22Rv1 (cell line): ENCODE results near the gene KIF5B.

ENCODE experiments used
- H3K27ac ChIP-seq: fragments of 450-650 bp; 2 replicates; pipeline ENCODE4 v1.5.1; 2017
- CTCF ChIP-seq: fragments of 450-650 bp; IDR thresholded peaks from 2 replicates; pipeline ENCODE4 v1.5.1; 2017; ENCODE audit warnings: mild to moderate bottlenecking
- ZFX ChIP-seq: fragments of 450-650 bp; IDR thresholded peaks from 2 replicates; pipeline ENCODE4 v1.6.1; 2017; ENCODE audit warnings: antibody characterized with exemption, borderline replicate concordance

KIF5B gene

GRCh38 chr10:32095116-32095733 is 39.0 kb upstream of the KIF5B start:
- H3K27ac ChIP-seq = no peak overlapping the region
- TF ChIP-seq ZFX (no peak), CTCF (no peak)

- no peak overlapping the region for H3K27ac ChIP-seq
- TF ChIP-seq CTCF (no peak), ZFX (no peak)
These were observed 37.4 kb upstream of the KIF5B start for GRCh38 chr10:32093650-32094049.

- TF ChIP-seq CTCF (no peak), ZFX (no peak)
- H3K27ac ChIP-seq = no peak overlapping the region
These were observed 34.8 kb upstream of the KIF5B start for GRCh38 chr10:32091046-32091445.

GRCh38 chr10:32084185-32084851 is 28.1 kb upstream of the KIF5B start:
- TF ChIP-seq CTCF = no peak
- TF ChIP-seq ZFX = no peak
- no peak overlapping the region for H3K27ac ChIP-seq

- no peak overlapping the region for H3K27ac ChIP-seq
- no peak for TF ChIP-seq CTCF
- no peak for TF ChIP-seq ZFX
These were observed 21.8 kb upstream of the KIF5B start for GRCh38 chr10:32077896-32078485.

- no peak overlapping the region for H3K27ac ChIP-seq
- TF ChIP-seq ZFX = no peak
These were observed 17.4 kb upstream of the KIF5B start for GRCh38 chr10:32073659-32074058.

- no peak overlapping the region for H3K27ac ChIP-seq
- no peak for TF ChIP-seq CTCF
- no peak for TF ChIP-seq ZFX
These were observed 16.9 kb upstream of the KIF5B start for GRCh38 chr10:32073128-32073527.
